ENCODE measurements around the gene LMF1.

- TF ChIP-seq EZH2 (IDR thresholded peaks at IDR 0.05; ENCODE audit: low read length) (no peak), CTCF (optimal IDR thresholded peaks at IDR 0.05 in 1 of 3, IDR thresholded peaks at IDR 0.05 in 1 of 3, conservative IDR thresholded peaks at IDR 0.05 in 1 of 3; ENCODE audit: extremely low read depth in 1 of 3, insufficient read depth in 2 of 3, low read length in 3 of 3) (no peak)
These were observed 100.8 kb downstream of the LMF1 start for GRCh38 chr16:869823-870641.

Data from keratinocyte (primary cell).